Measurements from ENCODE around the gene COBL.

Gene COBL

DNA sequence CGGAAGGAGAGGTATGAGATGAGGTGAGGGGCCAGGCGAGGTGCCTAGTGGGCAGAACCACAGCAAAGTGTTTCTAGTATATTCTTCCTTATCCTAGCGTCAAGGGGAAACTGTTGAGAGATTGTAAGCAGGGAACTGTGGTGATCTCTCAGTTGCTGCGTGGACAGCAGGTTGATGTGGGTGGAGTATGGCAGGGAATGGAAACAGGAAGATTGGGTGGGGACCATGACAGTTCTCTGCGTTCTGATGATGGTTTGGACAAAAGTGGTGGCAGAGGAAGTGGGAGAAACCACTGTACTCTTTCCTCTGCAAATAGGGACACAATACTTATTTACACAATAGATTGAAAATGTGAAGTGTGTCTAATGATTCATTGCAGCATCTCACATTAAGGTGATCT, 342.4 kb downstream of the COBL start:
- no peaks in the 10 kb centered on the region for H3F3A ChIP-seq (ENCODE audit: control insufficient read depth, insufficient read depth)
- H3K27ac ChIP-seq (ENCODE audit: low read depth, low read length): no peak overlapping the region
- no peaks in the 10 kb centered on the region for H3K36me3 ChIP-seq (ENCODE audit: control insufficient read depth, low read length)
- no peaks in the 10 kb centered on the region for H3K79me2 ChIP-seq (ENCODE audit: control insufficient read depth, low read length)
- no peaks in the 10 kb centered on the region; the same call in 1 of the 2 replicates for H3K9me2 ChIP-seq (replicated peaks; ENCODE audit: control insufficient read depth, low read length)
- no peaks in the 10 kb centered on the region for H3K27me3 ChIP-seq (ENCODE audit: control insufficient read depth, low read length)
- no peaks in the 10 kb centered on the region for H4K20me1 ChIP-seq (ENCODE audit: control insufficient read depth, insufficient read depth, low read depth, low read length)
- no peaks in the 10 kb centered on the region for H3K4me1 ChIP-seq (ENCODE audit: control insufficient read depth, low read length)
- no peak for TF ChIP-seq EZH2phosphoT487 (IDR thresholded peaks at IDR 0.05; ENCODE audit: borderline replicate concordance, low read length)
- TF ChIP-seq, protein P1, sequence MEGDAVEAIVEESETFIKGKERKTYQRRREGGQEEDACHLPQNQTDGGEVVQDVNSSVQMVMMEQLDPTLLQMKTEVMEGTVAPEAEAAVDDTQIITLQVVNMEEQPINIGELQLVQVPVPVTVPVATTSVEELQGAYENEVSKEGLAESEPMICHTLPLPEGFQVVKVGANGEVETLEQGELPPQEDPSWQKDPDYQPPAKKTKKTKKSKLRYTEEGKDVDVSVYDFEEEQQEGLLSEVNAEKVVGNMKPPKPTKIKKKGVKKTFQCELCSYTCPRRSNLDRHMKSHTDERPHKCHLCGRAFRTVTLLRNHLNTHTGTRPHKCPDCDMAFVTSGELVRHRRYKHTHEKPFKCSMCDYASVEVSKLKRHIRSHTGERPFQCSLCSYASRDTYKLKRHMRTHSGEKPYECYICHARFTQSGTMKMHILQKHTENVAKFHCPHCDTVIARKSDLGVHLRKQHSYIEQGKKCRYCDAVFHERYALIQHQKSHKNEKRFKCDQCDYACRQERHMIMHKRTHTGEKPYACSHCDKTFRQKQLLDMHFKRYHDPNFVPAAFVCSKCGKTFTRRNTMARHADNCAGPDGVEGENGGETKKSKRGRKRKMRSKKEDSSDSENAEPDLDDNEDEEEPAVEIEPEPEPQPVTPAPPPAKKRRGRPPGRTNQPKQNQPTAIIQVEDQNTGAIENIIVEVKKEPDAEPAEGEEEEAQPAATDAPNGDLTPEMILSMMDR (IDR thresholded peaks at IDR 0.05; ENCODE audit: low read depth, low read length, poor library complexity, severe bottlenecking): no peak
- no peak overlapping the region for H3K4me3 ChIP-seq (ENCODE audit: low read length)
- no peaks in the 10 kb centered on the region for H3K9me3 ChIP-seq (ENCODE audit: control insufficient read depth, insufficient read depth, low read length)
- no peak overlapping the region for H3K4me2 ChIP-seq (ENCODE audit: low read length)

DNA sequence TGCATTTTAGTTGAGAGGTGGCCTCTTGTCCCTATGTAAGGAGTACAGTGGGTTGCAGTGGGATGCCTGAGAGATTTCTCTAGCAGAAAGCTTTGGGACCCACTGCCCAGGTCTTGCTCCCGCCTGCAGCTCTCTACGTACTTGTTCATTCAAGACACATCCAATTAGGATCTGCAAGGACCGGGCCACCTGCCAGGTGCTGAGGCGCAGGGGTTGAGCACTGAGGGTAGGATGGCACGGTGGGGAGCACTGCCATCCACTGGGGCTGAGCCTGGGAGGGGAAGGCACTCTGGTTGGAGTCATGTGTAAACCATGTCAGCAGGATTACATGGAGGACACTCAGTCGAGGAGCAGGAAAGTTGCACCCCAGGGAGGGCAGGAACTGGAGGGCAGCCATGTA, 342.8 kb downstream of the COBL start:
- no peaks in the 10 kb centered on the region for H3K4me1 ChIP-seq (ENCODE audit: control insufficient read depth, low read length)
- TF ChIP-seq, protein P1 (IDR thresholded peaks at IDR 0.05; ENCODE audit: low read depth, low read length, poor library complexity, severe bottlenecking): no peak
- TF ChIP-seq EZH2phosphoT487 (IDR thresholded peaks at IDR 0.05; ENCODE audit: borderline replicate concordance, low read length): no peak
- no peaks in the 10 kb centered on the region for H3K79me2 ChIP-seq (ENCODE audit: control insufficient read depth, low read length)
- H3K9me2 ChIP-seq (replicated peaks; ENCODE audit: control insufficient read depth, low read length): no peaks in the 10 kb centered on the region; the same call in 1 of the 2 replicates
- no peak overlapping the region for H3K27ac ChIP-seq (ENCODE audit: low read depth, low read length)
- H3K4me3 ChIP-seq (ENCODE audit: low read length): no peak overlapping the region
- no peaks in the 10 kb centered on the region for H3K9me3 ChIP-seq (ENCODE audit: control insufficient read depth, insufficient read depth, low read length)
- no peak overlapping the region for H3K4me2 ChIP-seq (ENCODE audit: low read length)
- no peaks in the 10 kb centered on the region for H3F3A ChIP-seq (ENCODE audit: control insufficient read depth, insufficient read depth)
- H3K36me3 ChIP-seq (ENCODE audit: control insufficient read depth, low read length): no peaks in the 10 kb centered on the region
- no peaks in the 10 kb centered on the region for H4K20me1 ChIP-seq (ENCODE audit: control insufficient read depth, insufficient read depth, low read depth, low read length)
- no peaks in the 10 kb centered on the region for H3K27me3 ChIP-seq (ENCODE audit: control insufficient read depth, low read length)

DNA sequence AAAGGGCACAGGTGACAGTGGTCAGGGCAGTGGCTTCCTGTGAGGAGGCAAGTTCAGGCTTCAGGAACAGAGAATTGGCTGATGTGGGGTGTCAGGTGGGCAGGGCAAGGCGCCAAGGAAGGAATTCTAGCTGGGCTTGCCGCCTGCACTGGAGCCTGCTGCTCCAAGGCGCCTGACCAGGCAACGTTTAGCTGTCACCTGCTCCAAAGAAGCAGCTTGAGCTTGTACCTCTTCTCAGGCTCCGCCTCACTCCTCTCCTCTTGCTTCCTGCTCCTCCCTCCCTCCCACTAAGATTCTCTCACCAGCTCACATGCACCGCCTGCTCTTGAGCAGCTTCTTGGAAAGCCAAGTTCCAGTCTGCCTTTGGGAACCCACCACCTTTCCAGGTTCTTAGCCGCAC, 346.5 kb downstream of the COBL start:
- no peaks in the 10 kb centered on the region for H4K20me1 ChIP-seq (ENCODE audit: control insufficient read depth, insufficient read depth, low read depth, low read length)
- no peak for TF ChIP-seq EZH2phosphoT487 (IDR thresholded peaks at IDR 0.05; ENCODE audit: borderline replicate concordance, low read length)
- H3K4me1 ChIP-seq (ENCODE audit: control insufficient read depth, low read length): no peaks in the 10 kb centered on the region

More for the DNA sequence above, 346.5 kb downstream of the COBL start:
- Histone ChIP-seq H3K27ac (ENCODE audit: low read depth, low read length) (no peak overlapping the region), H3F3A (ENCODE audit: control insufficient read depth, insufficient read depth) (no peaks in the 10 kb centered on the region), H3K9me3 (ENCODE audit: control insufficient read depth, insufficient read depth, low read length) (no peaks in the 10 kb centered on the region), H3K4me2 (ENCODE audit: low read length) (no peak overlapping the region), H3K79me2 (ENCODE audit: control insufficient read depth, low read length) (no peaks in the 10 kb centered on the region), H3K4me3 (ENCODE audit: low read length) (no peak overlapping the region), H3K36me3 (ENCODE audit: control insufficient read depth, low read length) (no peaks in the 10 kb centered on the region), H3K27me3 (ENCODE audit: control insufficient read depth, low read length) (no peaks in the 10 kb centered on the region), H3K9me2 (replicated peaks; ENCODE audit: control insufficient read depth, low read length) (no peaks in the 10 kb centered on the region; the same call in 1 of the 2 replicates)
